Measurements from ENCODE around the gene PCNX1. TPM values are rescaled to one million over a fixed set of nuclear protein-coding genes. Genes with fewer than 3 reads are reported as not detected.
A peak's percentile ranks its signal among the peaks of the same experiment; 100 is the strongest.

The PCNX1 gene
- total RNA-seq, 6 donors from 2014 or later, result 38.4 to 98.5 (median 65.4) TPM

- DNase-seq (no peak), ATAC-seq (ENCODE audit: low FRiP score in 2 of 2) (no peak)
- H3K27ac ChIP-seq, result no peak overlapping the region
- H3K9me3 ChIP-seq, result no peaks in the 10 kb centered on the region
- no peak overlapping the region for H3K4me3 ChIP-seq
- WGBS, 2 donors, result 88 to 100% methylated on average over 1 of the region's 1 CpG
- peaks cover 22 to 58% (median 32%) of the 10 kb centered on the region in 4 donors for H3K4me1 ChIP-seq
- H3K36me3 ChIP-seq, result no peaks in the 10 kb centered on the region
- TF ChIP-seq CTCF (IDR thresholded peaks at IDR 0.05) (no peak), POLR2A (IDR thresholded peaks at IDR 0.05) (no peak), EP300 (IDR thresholded peaks at IDR 0.05) (no peak), POLR2AphosphoS5 (IDR thresholded peaks at IDR 0.05) (no peak)
- H3K27me3 ChIP-seq, result no peaks in the 10 kb centered on the region
These were observed 14.4 kb downstream of the PCNX1 start for GRCh38 chr14:70921669-70922068.

GRCh38 chr14:70924521-70924920 is 17.3 kb downstream of the PCNX1 start:
- ATAC-seq (ENCODE audit: low FRiP score in 2 of 2), result no peak
- Histone ChIP-seq H3K27me3 (no peaks in the 10 kb centered on the region), H3K9me3 (no peaks in the 10 kb centered on the region), H3K4me1 (peaks cover 12 to 43% (median 22%) of the 10 kb centered on the region in 4 donors), H3K36me3 (no peaks in the 10 kb centered on the region), H3K27ac (no peak overlapping the region), H3K4me3 (no peak overlapping the region)
- DNase-seq, result no peak
- no peak for TF ChIP-seq EP300 (IDR thresholded peaks at IDR 0.05)
- TF ChIP-seq CTCF (IDR thresholded peaks at IDR 0.05), result no peak
- TF ChIP-seq POLR2AphosphoS5 (IDR thresholded peaks at IDR 0.05), result no peak
- no peak for TF ChIP-seq POLR2A (IDR thresholded peaks at IDR 0.05)
- WGBS, 2 donors, result 73 to 83% methylated on average over 2 of the region's 2 CpGs

GRCh38 chr14:70926235-70926830 is 19.1 kb downstream of the PCNX1 start:
- H3K4me3 ChIP-seq, result no peak overlapping the region
- ATAC-seq (ENCODE audit: low FRiP score in 2 of 2) (no peak), DNase-seq (no peak)
- no peaks in the 10 kb centered on the region for H3K9me3 ChIP-seq
- H3K27ac ChIP-seq, result no peak overlapping the region
- TF ChIP-seq EP300 (IDR thresholded peaks at IDR 0.05), result no peak
- no peak for TF ChIP-seq POLR2A (IDR thresholded peaks at IDR 0.05)
- TF ChIP-seq CTCF (IDR thresholded peaks at IDR 0.05), result no peak
- no peak for TF ChIP-seq POLR2AphosphoS5 (IDR thresholded peaks at IDR 0.05)
- no peaks in the 10 kb centered on the region for H3K27me3 ChIP-seq
- H3K4me1 ChIP-seq, result peaks cover 6 to 30% (median 11%) of the 10 kb centered on the region in 4 donors
- 65 to 66% methylated on average over 5 of the region's 5 CpGs for WGBS, 2 donors
- H3K36me3 ChIP-seq, result no peaks in the 10 kb centered on the region

- no peak overlapping the region for H3K27ac ChIP-seq
- H3K36me3 ChIP-seq, result no peaks in the 10 kb centered on the region
- H3K9me3 ChIP-seq, result no peaks in the 10 kb centered on the region
- no peaks in the 10 kb centered on the region for H3K27me3 ChIP-seq
- DNase-seq (no peak), ATAC-seq (ENCODE audit: low FRiP score in 2 of 2) (no peak)
- TF ChIP-seq POLR2A (IDR thresholded peaks at IDR 0.05) (no peak), POLR2AphosphoS5 (IDR thresholded peaks at IDR 0.05) (no peak), EP300 (IDR thresholded peaks at IDR 0.05) (no peak), CTCF (IDR thresholded peaks at IDR 0.05) (no peak)
- peaks cover 24 to 54% (median 30%) of the 10 kb centered on the region in 4 donors for H3K4me1 ChIP-seq
- H3K4me3 ChIP-seq, result no peak overlapping the region
These were observed 23.7 kb downstream of the PCNX1 start for GRCh38 chr14:70931008-70931407.

- WGBS, 2 donors, result 44 to 67% methylated on average over 5 of the region's 5 CpGs
- H3K4me1 ChIP-seq, result peaks cover 18 to 43% (median 24%) of the 10 kb centered on the region in 4 donors
- TF ChIP-seq POLR2AphosphoS5 (IDR thresholded peaks at IDR 0.05) (no peak), POLR2A (IDR thresholded peaks at IDR 0.05) (no peak), EP300 (IDR thresholded peaks at IDR 0.05) (no peak), CTCF (IDR thresholded peaks at IDR 0.05) (no peak)
- H3K27ac ChIP-seq, result peak overlapping the region; percentile 39 to 59 (median 54)
- H3K9me3 ChIP-seq, result no peaks in the 10 kb centered on the region
- DNase-seq, result no peak
- no peaks in the 10 kb centered on the region for H3K27me3 ChIP-seq
- no peaks in the 10 kb centered on the region for H3K36me3 ChIP-seq
- H3K4me3 ChIP-seq, result no peak overlapping the region
- ATAC-seq (ENCODE audit: low FRiP score in 2 of 2), result peak in 1 of 2 donors; percentile 69
These were observed 26.8 kb downstream of the PCNX1 start for GRCh38 chr14:70934084-70934483.
